ENCODE measurements around the gene GP1BA.

Gene GP1BA

GRCh38 chr17:4958102-4958501 lies 26.0 kb downstream of the GP1BA start:
- no peaks in the 10 kb centered on the region for H3K9me3 ChIP-seq (ENCODE audit: control insufficient read depth, insufficient read depth, low read depth, low read length)
- no peak for TF ChIP-seq SCRT1 (tag by site-specific recombination; IDR thresholded peaks at IDR 0.05; ENCODE audit: borderline replicate concordance)
- H3K4me3 ChIP-seq (ENCODE audit: low read depth, low read length) = no peak overlapping the region
- no peak overlapping the region for H3K27ac ChIP-seq (ENCODE audit: extremely low read depth, low read depth, low read length)
- no peaks in the 10 kb centered on the region for H3K4me1 ChIP-seq (ENCODE audit: control insufficient read depth, insufficient read depth, low read length)
- POLR2A ChIA-PET = interaction anchor here (0.6 to 17.9 kb wide), 6 partner anchors 9 to 35 kb away, joined by 3 to 358 read pairs (median 4); partner anchors contain the start of genes PFN1, RNF167, SLC25A11 and SPAG7
- CTCF ChIA-PET = interaction anchor here (0.6 to 1.2 kb wide), 3 partner anchors 8 to 104 kb away, joined by 3 to 6 read pairs (median 5); no protein-coding TSS in a partner anchor
- H3K36me3 ChIP-seq (ENCODE audit: control insufficient read depth in 2 of 2, insufficient read depth in 1 of 2, low read length in 2 of 2) = peaks cover 0 to 12% of the 10 kb centered on the region in 2 experiments; a peak in 2 of 3 replicates

GRCh38 chr17:4959261-4959965 lies 27.3 kb downstream of the GP1BA start:
- POLR2A ChIA-PET = interaction anchor here (1.0 to 17.9 kb wide), 3 partner anchors 8 to 11 kb away, joined by 3 to 358 read pairs (median 3); partner anchors contain the start of genes ENO3, PFN1 and SPAG7
- no peak for TF ChIP-seq ZNF529 (tag by site-specific recombination; IDR thresholded peaks at IDR 0.05; ENCODE audit: insufficient replicate concordance)

DNA sequence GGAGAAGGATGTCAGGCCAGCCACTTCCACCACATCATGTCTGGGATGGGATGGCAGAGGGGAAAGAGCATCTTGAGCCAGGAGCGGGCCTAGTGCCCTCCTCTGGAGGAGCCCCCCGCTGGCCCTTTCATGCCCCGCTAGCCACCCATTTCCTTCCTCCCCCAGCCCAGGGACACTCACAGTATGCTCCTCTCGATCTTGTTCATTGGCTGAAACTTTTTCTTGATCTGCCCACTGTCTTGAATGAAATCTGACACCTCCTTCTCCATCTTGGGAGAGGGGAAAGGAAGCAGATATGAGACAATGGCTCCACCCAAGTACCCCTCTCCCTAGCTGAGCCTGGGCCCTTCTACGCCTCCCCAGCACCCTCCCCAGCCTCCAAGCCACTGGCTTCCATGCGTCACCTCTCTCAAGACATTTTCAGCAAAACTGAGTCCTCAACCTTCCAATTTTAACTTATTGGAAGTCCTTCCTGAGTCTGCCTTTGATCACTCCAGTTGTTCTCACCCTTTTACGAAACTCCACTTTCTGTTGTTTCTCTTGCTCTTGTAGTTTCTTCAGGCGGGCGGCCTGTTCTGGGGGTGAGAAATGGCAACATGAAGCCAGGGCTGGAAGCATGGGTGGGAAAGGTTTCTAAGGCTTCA lies 28.3 kb downstream of the GP1BA start:
- H3K4me3 ChIP-seq (ENCODE audit: low read depth, low read length) = no peak overlapping the region
- TF ChIP-seq, protein P1, sequence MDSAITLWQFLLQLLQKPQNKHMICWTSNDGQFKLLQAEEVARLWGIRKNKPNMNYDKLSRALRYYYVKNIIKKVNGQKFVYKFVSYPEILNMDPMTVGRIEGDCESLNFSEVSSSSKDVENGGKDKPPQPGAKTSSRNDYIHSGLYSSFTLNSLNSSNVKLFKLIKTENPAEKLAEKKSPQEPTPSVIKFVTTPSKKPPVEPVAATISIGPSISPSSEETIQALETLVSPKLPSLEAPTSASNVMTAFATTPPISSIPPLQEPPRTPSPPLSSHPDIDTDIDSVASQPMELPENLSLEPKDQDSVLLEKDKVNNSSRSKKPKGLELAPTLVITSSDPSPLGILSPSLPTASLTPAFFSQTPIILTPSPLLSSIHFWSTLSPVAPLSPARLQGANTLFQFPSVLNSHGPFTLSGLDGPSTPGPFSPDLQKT (IDR thresholded peaks at IDR 0.05; ENCODE audit: borderline replicate concordance, low read depth, low read length) = no peak
- TF ChIP-seq, protein P2, sequence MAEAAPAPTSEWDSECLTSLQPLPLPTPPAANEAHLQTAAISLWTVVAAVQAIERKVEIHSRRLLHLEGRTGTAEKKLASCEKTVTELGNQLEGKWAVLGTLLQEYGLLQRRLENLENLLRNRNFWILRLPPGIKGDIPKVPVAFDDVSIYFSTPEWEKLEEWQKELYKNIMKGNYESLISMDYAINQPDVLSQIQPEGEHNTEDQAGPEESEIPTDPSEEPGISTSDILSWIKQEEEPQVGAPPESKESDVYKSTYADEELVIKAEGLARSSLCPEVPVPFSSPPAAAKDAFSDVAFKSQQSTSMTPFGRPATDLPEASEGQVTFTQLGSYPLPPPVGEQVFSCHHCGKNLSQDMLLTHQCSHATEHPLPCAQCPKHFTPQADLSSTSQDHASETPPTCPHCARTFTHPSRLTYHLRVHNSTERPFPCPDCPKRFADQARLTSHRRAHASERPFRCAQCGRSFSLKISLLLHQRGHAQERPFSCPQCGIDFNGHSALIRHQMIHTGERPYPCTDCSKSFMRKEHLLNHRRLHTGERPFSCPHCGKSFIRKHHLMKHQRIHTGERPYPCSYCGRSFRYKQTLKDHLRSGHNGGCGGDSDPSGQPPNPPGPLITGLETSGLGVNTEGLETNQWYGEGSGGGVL (tag by site-specific recombination; IDR thresholded peaks at IDR 0.05) = peak; percentile 28; the same call in 1 of the 2 replicates
- TF ChIP-seq ZNF580 (tag by site-specific recombination; IDR thresholded peaks at IDR 0.05) (no peak), ZNF112 (tag by site-specific recombination; IDR thresholded peaks at IDR 0.05) (no peak), PRDM10 (tag by site-specific recombination; IDR thresholded peaks at IDR 0.05) (0 out of 2 replicates have a peak, but pooled peaks have one; percentile 11), ZXDB (tag by site-specific recombination; IDR thresholded peaks at IDR 0.05) (no peak), PRDM1 (tag by site-specific recombination; IDR thresholded peaks at IDR 0.05) (0 out of 2 replicates have a peak, but pooled peaks have one; percentile 8), ZNF366 (tag by site-specific recombination; conservative IDR thresholded peaks at IDR 0.05) (no peak)
- peaks cover 1% of the 10 kb centered on the region; the same call in 1 of the 2 replicates for H3K9me3 ChIP-seq (ENCODE audit: control insufficient read depth, insufficient read depth, low read depth, low read length)
- H3K27ac ChIP-seq (ENCODE audit: extremely low read depth, low read depth, low read length) = no peak overlapping the region
- CTCF ChIA-PET = interaction anchor here (0.6 to 0.7 kb wide), 2 partner anchors 21 to 733 kb away, joined by 3 read pairs; partner anchors contain the start of gene SLC25A11
- no peaks in the 10 kb centered on the region for H3K4me1 ChIP-seq (ENCODE audit: control insufficient read depth, insufficient read depth, low read length)
- peaks cover 5 to 14% of the 10 kb centered on the region in 2 experiments; a peak in 2 of 3 replicates for H3K36me3 ChIP-seq (ENCODE audit: control insufficient read depth in 2 of 2, insufficient read depth in 1 of 2, low read length in 2 of 2)
- POLR2A ChIA-PET = interaction anchor here (1.0 kb wide), 1 partner anchor 12 kb away, joined by 3 read pairs; the partner anchor contains the start of gene PFN1

More at GRCh38 chr17:4959261-4959965, 27.3 kb downstream of the GP1BA start:
- Histone ChIP-seq H3K4me3 (ENCODE audit: low read depth, low read length) (no peak overlapping the region), H3K4me1 (ENCODE audit: control insufficient read depth, insufficient read depth, low read length) (no peaks in the 10 kb centered on the region), H3K36me3 (ENCODE audit: control insufficient read depth in 2 of 2, insufficient read depth in 1 of 2, low read length in 2 of 2) (peaks cover 0 to 12% of the 10 kb centered on the region in 2 experiments; a peak in 2 of 3 replicates), H3K27ac (ENCODE audit: extremely low read depth, low read depth, low read length) (no peak overlapping the region), H3K9me3 (ENCODE audit: control insufficient read depth, insufficient read depth, low read depth, low read length) (no peaks in the 10 kb centered on the region)
- CTCF ChIA-PET = interaction anchor here (0.6 to 0.7 kb wide), 2 partner anchors 20 to 732 kb away, joined by 3 read pairs; partner anchors contain the start of gene SLC25A11

Measured in HEK293 (cell line).